Keratinocyte (primary cell): ENCODE results near the gene WDR45B. TPM values are rescaled to one million over a fixed set of nuclear protein-coding genes. Genes with fewer than 3 reads are reported as not detected.

ENCODE experiments used
- DNase-seq: peaks from one replicate; pipeline ENCODE4 v3.0.0-alpha.2; 2011; ENCODE audit warnings: low read depth, missing footprints, low spot score
- FAIRE-seq: peaks from 2 replicates; lab custom pipeline; 2011; peaks lifted over from hg19 to GRCh38; lab: Jason Lieb, UNC
- H2AFZ ChIP-seq: 2 replicates; pipeline ENCODE4 v1.6.0; 2012; ENCODE audit warnings: low read length, control low read depth, inconsistent platforms; ENCODE audit not compliant: control insufficient read depth
- H3K27ac ChIP-seq: 2 replicates; pipeline ENCODE4 v1.5.1; 2011; ENCODE audit warnings: low read length; ENCODE audit not compliant: control insufficient read depth, insufficient read depth
- H3K27me3 ChIP-seq: 3 replicates; pipeline ENCODE4 v1.6.0; 2011; ENCODE audit warnings: low read length; ENCODE audit not compliant: control insufficient read depth, insufficient read depth; ENCODE audit errors: extremely low read depth
- H3K36me3 ChIP-seq, 2 experiments: 2 replicates in 1 of 2; 3 replicates in 1 of 2; pipeline ENCODE4 v1.5.1; 2011; ENCODE audit warnings: low read length in 2 of 2, mild to moderate bottlenecking in 1 of 2; ENCODE audit not compliant: control insufficient read depth in 2 of 2, insufficient read depth in 2 of 2; ENCODE audit errors: extremely low read depth in 1 of 2
- H3K4me1 ChIP-seq: 3 replicates; pipeline ENCODE4 v1.5.1; 2011; ENCODE audit warnings: low read length; ENCODE audit not compliant: control insufficient read depth, insufficient read depth; ENCODE audit errors: extremely low read depth
- H3K4me2 ChIP-seq: 3 replicates; pipeline ENCODE4 v1.6.0; 2011; ENCODE audit warnings: low read depth, low read length; ENCODE audit not compliant: control insufficient read depth, insufficient read depth; ENCODE audit errors: extremely low read depth
- H3K4me3 ChIP-seq, 3 experiments: fragments of 200-600 bp in 1 of 3; sonication (generic) in 1 of 3; 2 replicates in 2 of 3; 3 replicates in 1 of 3; pipeline ENCODE4 v1.5.1; 2011 to 2016; ENCODE audit warnings: low read length in 3 of 3, mild to moderate bottlenecking in 3 of 3, control low read depth in 2 of 3, inconsistent platforms in 1 of 3, low read depth in 1 of 3, mixed read lengths in 1 of 3, mixed run types in 1 of 3, moderate library complexity in 1 of 3; ENCODE audit not compliant: control insufficient read depth in 2 of 3, insufficient read depth in 2 of 3; ENCODE audit errors: extremely low read depth in 1 of 3
- H3K79me2 ChIP-seq: 2 replicates; pipeline ENCODE4 v1.6.0; 2012; ENCODE audit warnings: low read length; ENCODE audit not compliant: control insufficient read depth, insufficient read depth
- H3K9ac ChIP-seq: 3 replicates; pipeline ENCODE4 v1.6.0; 2011; ENCODE audit warnings: low read length; ENCODE audit not compliant: control insufficient read depth, insufficient read depth; ENCODE audit errors: extremely low read depth
- H3K9me1 ChIP-seq: 3 replicates; pipeline ENCODE4 v1.6.0; 2011; ENCODE audit warnings: low read length; ENCODE audit not compliant: control insufficient read depth, insufficient read depth; ENCODE audit errors: extremely low read depth
- H3K9me3 ChIP-seq: 2 replicates; pipeline ENCODE4 v1.5.1; 2012; ENCODE audit warnings: low read depth, low read length; ENCODE audit not compliant: control insufficient read depth
- H4K20me1 ChIP-seq: 3 replicates; pipeline ENCODE4 v1.6.0; 2011; ENCODE audit warnings: low read length; ENCODE audit not compliant: control insufficient read depth, insufficient read depth; ENCODE audit errors: extremely low read depth
- CTCF ChIP-seq, 3 experiments: IDR thresholded peaks in 1 of 3; conservative IDR thresholded peaks in 1 of 3; optimal IDR thresholded peaks in 1 of 3; 2 replicates in 2 of 3; 3 replicates in 1 of 3; pipeline versions ENCODE3 to v1.5.1; 2011; ENCODE audit warnings: low read length in 3 of 3, mild to moderate bottlenecking in 3 of 3, moderate library complexity in 2 of 3, control low read depth in 1 of 3, inconsistent platforms in 1 of 3; ENCODE audit not compliant: insufficient read depth in 2 of 3; ENCODE audit errors: extremely low read depth in 1 of 3
- EZH2 ChIP-seq: IDR thresholded peaks from one replicate; pipeline ENCODE4 v1.6.1; 2012; ENCODE audit warnings: inconsistent platforms, mild to moderate bottlenecking, low read length, moderate library complexity
- dilution Hi-C: fragments of 300-500 bp; cut with MboI; formaldehyde crosslinking; loops from one replicate; pipeline ENCODE4 v1.7.0; 2020; ENCODE audit warnings: low sequenced_read_pairs; ENCODE audit not compliant: extremely low pct_ligation_motif_present
- polyA plus RNA-seq, 5 experiments: library from polyadenylated mRNA; depleted of rRNA in 3 of 5; stranded (reverse) in 3 of 5; stranded (forward) in 1 of 5; unstranded in 1 of 5; fragments of >200 nt; gene quantifications; 1 replicate in 1 of 5; 2 replicates in 3 of 5; 3 replicates in 1 of 5; pipeline versions ENCODE4 v1.2.1 to v1.2.3, GENCODE V29; 2011 to 2012; ENCODE audit warnings: missing spikeins in 2 of 5, low read depth in 1 of 5, low replicate concordance in 1 of 5

WDR45B gene
- polyA plus RNA-seq, 1 donor (not counting 4 experiments of a cell fraction or from before 2014, with no cell fraction given), result 77.2 TPM

- no peaks in the 10 kb centered on the region for H3K9me1 ChIP-seq
- no peak overlapping the region for H3K4me2 ChIP-seq
- dilution Hi-C loops, result no loop called here
- H4K20me1 ChIP-seq, result peaks cover 11% of the 10 kb centered on the region
- no peak overlapping the region for H3K4me3 ChIP-seq
- H3K4me1 ChIP-seq, result peaks cover 13% of the 10 kb centered on the region
- H3K9ac ChIP-seq, result no peak overlapping the region
- no peak for FAIRE-seq
- H2AFZ ChIP-seq, result no peak overlapping the region
- H3K27me3 ChIP-seq, result no peaks in the 10 kb centered on the region
- DNase-seq, result no peak
- H3K36me3 ChIP-seq, result peaks cover 23 to 46% of the 10 kb centered on the region in 2 experiments
- no peak for TF ChIP-seq CTCF (optimal IDR thresholded peaks at IDR 0.05 in 1 of 3, IDR thresholded peaks at IDR 0.05 in 1 of 3, conservative IDR thresholded peaks at IDR 0.05 in 1 of 3; ENCODE audit: extremely low read depth in 1 of 3, insufficient read depth in 2 of 3, low read length in 3 of 3)
- no peak for TF ChIP-seq EZH2
- no peak overlapping the region for H3K27ac ChIP-seq
- no peaks in the 10 kb centered on the region for H3K9me3 ChIP-seq
- H3K79me2 ChIP-seq, result peaks cover 11% of the 10 kb centered on the region
Measured at GRCh38 chr17:82603981-82604448, 44.2 kb downstream of the WDR45B start.

- no peaks in the 10 kb centered on the region for H3K27me3 ChIP-seq
- H3K9me1 ChIP-seq, result no peaks in the 10 kb centered on the region
- H3K9ac ChIP-seq, result no peak overlapping the region
- H3K36me3 ChIP-seq, result peaks cover 26 to 52% of the 10 kb centered on the region in 2 experiments
- H3K79me2 ChIP-seq, result peaks cover 17% of the 10 kb centered on the region
- H3K4me1 ChIP-seq, result peaks cover 13% of the 10 kb centered on the region
- no peaks in the 10 kb centered on the region for H3K9me3 ChIP-seq
- no peak overlapping the region for H3K4me2 ChIP-seq
- DNase-seq (no peak), FAIRE-seq (no peak)
- H3K27ac ChIP-seq, result no peak overlapping the region
- H4K20me1 ChIP-seq, result peaks cover 14% of the 10 kb centered on the region
- no peak overlapping the region for H3K4me3 ChIP-seq
- dilution Hi-C loops, result no loop called here
- H2AFZ ChIP-seq, result no peak overlapping the region
- no peak for TF ChIP-seq EZH2
- no peak for TF ChIP-seq CTCF (optimal IDR thresholded peaks at IDR 0.05 in 1 of 3, IDR thresholded peaks at IDR 0.05 in 1 of 3, conservative IDR thresholded peaks at IDR 0.05 in 1 of 3; ENCODE audit: extremely low read depth in 1 of 3, insufficient read depth in 2 of 3, low read length in 3 of 3)
Measured at GRCh38 chr17:82602986-82603710, 45.1 kb downstream of the WDR45B start.
